ENCODE data around the gene GSK3A.

- TF ChIP-seq CTCF (IDR thresholded peaks at IDR 0.05) (no peak), POLR2A (IDR thresholded peaks at IDR 0.05) (no peak)
Measured at GRCh38 chr19:42193706-42194105, 48.7 kb downstream of the GSK3A start.
